Suppressor macrophage treated with lipopolysaccharide for 1 hour (primary cell): ENCODE measurements around the gene PLCB1.
"Not testable (repeated sequence)": the region's sequence is repeated elsewhere in the genome, so short reads cannot be mapped to it uniquely, and the experiment has no call there.

Experiments used
- DNase-seq, 3 donors: peaks; one replicate each; pipeline ENCODE4 v3.0.0-alpha.2; 2020 to 2022

Gene PLCB1

DNA sequence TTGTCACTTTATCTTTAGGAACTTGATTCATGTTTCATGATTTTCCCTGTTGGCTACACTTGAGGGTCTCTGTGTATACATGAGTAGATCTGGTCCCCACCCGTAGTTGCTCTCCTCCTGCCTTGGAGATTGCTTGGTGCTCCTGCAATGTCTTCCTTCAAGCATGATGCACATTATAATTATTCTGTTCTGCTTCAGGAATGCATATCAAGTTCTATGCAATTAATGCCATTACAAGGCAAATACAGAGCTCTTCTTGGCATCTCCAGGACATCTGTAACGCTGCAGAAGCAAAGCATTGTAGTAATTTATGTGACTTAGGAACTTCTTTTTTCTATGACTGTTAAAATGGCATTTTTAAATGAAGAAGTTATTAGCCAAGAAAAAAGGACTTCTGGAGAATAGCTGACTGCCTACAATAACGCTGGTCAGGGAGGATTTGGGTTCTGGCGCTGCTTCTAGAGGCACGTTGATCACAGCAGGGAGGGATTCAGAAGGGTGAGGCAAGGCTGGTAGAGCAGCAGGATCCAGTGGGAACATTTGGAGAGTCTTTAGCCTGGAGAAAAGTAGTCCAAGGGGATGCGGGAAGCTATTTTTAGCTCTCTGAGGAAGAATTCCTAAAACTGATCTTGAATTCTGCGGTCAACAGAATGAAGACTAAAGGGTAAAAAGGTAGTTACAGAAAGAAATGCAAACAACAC lies 203.6 kb downstream of the PLCB1 start:
- DNase-seq, result no peak

DNA sequence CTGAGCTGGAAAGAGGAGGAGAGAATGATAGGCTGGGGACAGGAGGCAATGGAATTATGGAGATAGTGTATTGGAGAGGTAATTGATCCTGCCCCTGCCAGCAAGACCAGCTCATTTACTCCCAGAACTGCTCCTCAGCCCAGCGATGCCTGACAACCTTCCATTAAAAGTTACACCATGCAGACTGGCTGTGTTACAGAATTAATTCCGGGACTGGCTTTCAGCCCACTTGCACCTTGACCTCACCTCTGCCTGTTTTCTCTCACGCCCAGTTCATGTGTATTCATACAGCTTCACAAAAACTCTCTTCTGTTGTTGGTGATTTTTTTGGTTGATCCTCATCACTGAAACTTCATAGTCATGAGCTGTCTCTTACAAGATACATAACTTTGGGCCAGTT lies 207.3 kb downstream of the PLCB1 start:
- no peak for DNase-seq

DNA sequence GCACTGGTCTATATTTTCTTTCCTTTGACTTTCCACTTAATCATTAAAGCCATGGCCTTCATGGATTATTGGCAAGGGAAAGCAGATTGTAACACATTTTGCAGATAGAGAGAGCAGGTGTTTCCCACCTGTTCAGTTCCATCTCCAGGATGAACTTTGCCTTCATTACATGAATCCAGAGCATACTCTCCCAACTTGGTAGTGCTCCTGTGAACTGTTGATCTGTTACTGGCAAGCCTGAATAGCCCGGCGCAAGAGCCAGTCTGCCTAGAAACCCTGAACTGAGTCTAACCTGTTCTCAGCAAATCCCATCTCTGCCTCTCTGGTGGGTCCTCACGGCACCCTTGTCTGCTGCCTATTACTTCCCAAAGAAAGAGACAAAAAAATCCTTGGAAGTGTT lies 210.3 kb downstream of the PLCB1 start:
- no peak for DNase-seq

DNA sequence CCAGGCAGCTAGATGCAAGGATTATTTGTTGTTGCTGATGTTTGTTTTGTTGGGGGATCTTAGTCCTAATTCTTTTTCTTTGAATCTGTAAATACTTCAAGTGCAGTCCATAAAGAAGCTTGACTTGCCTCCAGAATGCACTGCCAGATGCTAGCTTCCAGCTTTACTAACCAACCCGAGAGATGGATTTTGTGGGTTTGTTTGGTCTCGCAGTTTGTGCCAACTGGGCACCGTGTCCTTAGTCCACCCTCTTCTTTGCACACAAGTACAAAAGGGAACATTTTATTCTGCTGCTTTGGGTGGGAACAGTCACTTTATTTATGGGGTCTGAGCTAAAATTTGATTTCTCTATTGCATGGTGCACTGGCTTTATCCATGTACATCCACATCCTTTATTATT lies 212.0 kb downstream of the PLCB1 start:
- no peak for DNase-seq

DNA sequence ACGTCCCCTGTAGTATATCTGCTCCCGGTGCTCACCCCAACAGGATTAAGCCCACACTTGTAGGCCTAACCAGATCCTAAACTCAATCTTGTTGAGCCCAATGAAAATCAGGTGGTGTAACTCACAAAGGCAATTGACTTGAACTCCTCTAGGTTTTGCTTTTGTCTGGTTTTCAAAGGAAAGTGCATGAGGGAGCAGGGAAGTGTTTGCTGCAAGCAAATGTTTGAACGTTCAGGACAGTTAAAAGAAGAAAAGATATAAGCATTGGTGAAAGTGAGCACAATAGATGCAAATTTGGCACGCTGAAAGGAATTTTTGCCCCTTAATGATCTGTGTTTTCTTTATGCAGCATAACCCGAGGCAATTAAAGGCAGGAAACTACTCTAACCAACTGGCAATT lies 212.6 kb downstream of the PLCB1 start:
- no peak for DNase-seq

DNA sequence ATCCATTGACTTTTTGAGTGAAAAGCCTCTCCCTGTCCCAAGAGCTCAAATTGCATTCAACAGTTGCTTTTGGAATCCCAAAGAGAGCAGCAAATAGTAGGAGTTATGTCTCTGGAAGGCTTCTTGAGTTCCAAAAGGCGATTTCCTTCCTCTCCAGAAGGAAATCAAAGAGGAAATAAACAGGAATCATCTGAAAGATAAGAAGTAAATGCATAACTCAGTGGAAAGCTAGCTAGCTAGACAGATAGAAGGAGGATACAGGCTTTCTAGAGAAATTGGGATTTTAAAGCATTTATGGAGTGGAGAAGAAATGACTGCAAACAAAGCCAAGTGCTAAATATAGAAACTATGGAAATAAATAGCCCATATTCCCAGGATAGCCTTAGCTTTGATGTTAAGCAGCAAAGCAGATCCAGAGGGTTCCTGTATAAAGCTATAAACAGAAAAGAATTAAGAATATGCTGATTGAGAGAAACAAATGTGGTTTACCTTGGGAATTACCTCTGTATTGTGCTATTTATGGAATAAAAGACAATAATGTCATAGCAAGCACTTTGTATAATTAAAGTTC lies 214.7 kb downstream of the PLCB1 start:
- no peak for DNase-seq

DNA sequence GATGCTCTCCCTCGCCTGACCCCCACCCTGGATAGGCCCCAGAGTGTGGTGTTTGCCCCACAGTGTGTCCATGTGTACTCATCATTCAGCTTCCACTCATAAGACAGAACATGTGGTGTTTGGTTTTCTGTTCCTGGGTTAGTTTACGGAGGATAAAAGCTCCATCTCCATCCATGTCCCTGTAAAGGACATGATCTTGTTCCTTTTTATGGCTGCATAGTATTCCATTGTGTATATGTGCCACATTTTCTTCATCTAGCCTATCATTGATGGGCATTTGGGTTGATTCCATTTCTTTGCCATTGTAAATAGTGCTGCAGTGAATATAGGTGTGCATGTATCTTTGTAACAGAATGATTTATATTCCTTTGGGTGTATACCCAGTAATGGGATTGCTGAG lies 218.2 kb downstream of the PLCB1 start:
- not testable (repeated sequence) for DNase-seq

DNA sequence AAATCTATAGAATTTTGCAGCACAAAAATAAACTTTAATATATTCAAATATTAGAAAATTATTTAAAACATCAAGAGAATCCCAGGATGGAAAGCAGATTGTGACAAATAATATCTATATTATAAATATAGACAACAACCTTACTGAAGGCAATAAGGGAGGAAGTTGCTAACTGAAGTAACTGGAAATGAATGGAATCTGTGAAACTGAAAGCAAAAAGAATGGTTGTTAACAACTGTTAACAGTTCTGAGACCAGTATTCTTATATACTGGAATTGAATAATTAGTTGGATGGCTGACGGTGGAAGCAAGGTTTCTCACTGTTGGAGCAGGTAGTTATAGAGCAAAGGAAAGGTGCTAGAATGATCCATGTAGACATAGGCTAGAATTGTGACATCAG lies 220.4 kb downstream of the PLCB1 start:
- peak in 2 of 3 donors; percentile 11 to 57 for DNase-seq

DNA sequence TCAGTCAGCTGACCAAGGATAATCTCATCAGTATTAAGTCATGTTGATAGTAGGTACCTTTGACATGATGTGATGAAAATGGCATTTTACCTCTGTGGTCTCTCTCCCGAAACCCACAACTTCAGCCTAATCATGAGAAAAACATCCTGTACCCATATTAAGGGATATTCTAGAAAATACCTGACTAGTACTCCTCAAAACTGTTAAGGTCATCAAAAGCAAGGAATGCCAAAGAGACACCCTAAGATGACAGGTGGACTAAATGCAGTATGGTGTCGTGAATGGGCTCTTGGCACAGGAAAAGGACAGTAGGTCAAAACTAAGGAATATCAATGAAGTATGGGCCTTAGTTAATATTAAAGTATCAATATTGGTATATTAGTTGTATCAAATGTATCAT lies 221.4 kb downstream of the PLCB1 start:
- no peak for DNase-seq

DNA sequence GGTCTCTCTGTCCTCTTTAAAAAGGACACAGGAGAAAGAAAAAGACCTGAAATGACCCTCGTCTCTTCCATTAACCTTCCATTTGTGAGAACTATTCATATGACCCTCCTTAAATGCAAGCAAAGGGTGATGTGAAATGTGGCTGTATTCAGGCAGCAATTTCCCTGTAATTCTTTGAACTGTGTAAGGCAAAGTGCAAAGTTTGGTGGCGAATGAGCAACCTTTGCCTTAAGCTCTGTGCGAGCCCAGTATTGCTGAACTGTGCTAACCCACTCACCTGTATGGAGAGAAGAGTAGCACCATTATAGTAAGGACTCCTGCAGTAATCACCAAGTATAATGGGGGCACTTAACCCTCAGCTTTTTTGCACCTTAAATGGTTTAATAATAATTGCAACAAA lies 223.4 kb downstream of the PLCB1 start:
- no peak for DNase-seq

DNA sequence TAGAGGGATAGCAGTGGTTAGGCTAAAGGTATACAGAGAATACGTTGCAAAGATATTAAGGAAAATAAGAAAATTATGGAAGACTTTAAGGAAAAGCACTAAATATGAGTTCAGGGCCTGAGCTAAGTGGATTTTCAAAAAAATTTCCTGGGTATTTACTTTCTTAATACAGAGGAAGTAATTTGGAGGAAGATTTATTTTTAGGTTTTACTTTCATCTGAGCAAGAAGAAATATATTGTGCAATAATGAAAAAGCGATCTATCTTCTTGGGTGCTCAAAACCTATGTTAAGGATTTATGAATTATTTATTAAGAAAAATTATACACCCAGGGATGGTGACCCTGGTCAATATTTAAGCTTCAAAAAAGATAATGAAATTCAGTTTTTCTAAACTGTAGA lies 224.7 kb downstream of the PLCB1 start:
- peak; percentile 43 to 80 (median 74) for DNase-seq

DNA sequence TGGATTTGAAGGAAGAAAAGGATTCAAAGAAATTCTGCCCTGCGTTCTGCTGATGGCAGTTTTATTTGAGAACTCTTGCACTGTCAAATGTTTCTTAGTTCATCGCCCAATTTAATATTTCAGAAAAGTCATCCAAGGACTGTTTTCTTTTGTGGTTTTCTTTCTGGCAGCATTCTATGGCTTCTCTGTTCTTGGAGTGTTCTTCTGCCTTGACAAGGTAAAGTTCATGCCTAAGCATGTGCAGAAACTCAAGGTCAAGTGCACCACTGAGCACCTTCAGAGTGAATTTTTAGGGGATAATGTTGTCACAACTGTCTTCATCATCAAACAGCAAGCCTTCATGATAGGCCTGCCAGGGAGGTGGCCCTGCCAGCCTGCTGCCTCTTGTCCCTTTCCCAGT lies 225.6 kb downstream of the PLCB1 start:
- DNase-seq, result no peak

DNA sequence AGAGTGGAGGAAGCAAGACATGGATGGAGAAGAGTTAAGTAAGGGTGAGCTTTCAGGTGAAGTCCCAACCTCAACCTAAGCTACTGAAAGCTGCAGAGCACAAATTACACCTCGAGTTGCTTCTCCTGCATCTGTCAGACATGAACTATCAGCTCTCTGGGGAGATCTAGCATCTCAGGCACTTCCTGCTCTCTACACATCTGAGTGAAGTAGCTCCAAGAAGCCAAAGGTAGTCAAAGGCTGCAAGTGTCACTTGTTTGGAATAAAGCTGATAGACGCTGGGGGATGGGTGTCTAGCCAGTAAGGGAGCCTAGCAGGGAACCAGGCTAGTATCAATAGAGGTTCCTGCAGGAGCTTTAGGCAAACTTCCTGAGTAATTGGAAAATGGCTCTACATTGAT lies 228.0 kb downstream of the PLCB1 start:
- DNase-seq, result no peak

DNA sequence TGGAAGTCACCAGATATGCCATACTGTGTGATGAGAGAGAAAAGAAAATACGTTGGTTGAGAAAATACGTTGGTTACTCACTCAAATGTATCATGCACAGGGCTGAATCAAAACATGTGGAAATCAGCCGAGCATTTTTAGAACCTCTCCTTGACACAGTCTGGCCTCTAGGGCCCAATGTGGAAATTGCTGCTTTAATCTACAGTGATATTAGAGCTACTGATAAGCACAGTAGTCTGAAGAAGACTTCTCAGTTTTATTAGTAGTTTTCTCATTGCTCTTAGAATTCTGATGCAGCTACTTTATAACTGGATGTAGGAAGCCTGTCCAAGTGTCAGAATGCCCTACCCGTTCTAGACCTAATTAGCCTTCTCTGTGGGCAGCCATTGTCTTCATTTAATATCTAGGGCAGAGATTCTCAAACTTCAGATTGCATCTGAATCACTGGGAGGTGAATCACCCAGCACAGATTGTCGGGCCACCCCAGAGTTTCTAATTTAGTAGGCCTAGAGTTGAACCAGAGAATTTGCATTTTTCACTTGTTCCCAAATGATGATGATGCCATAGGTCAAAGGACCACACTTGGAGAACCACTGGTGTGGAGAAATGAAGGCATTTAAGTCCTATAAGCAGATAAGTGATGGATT lies 229.1 kb downstream of the PLCB1 start:
- peak; percentile 55 to 82 (median 70) for DNase-seq

DNA sequence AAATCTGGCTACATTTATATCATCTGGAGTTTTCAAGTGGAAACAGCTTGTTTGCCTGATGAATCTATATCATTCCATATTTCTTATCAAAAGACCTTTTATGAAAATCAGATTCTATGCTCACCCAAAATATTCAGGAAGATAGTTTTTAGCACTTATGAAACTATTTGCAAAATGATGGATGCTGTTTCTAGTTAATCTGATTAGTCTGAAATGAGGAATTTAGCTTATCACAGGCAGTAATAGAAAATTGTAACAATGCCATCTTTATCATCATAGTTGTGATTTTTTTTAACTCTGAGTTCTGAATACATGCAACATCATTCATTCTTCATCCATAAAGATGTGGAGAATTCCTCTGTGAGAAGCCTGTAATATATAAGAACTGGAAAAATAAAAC lies 229.7 kb downstream of the PLCB1 start:
- no peak for DNase-seq

DNA sequence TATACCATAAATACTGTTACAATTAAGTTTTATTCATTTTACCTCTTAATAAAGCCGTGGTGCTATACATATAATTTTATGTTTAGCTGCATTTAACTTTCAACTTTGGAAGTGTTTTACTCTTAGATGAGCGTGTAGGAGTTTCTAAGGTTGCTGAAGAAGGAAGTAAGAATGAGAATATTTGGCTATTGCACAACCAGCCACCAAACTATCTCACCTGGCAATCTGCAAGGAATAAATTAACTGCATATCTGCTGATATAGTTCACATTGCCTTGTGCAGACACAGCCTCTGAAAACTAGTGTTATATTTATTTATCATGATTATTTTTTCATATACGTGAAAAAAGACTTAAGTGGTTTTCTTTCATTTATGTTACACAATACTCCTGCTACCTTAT lies 230.4 kb downstream of the PLCB1 start:
- no peak for DNase-seq

DNA sequence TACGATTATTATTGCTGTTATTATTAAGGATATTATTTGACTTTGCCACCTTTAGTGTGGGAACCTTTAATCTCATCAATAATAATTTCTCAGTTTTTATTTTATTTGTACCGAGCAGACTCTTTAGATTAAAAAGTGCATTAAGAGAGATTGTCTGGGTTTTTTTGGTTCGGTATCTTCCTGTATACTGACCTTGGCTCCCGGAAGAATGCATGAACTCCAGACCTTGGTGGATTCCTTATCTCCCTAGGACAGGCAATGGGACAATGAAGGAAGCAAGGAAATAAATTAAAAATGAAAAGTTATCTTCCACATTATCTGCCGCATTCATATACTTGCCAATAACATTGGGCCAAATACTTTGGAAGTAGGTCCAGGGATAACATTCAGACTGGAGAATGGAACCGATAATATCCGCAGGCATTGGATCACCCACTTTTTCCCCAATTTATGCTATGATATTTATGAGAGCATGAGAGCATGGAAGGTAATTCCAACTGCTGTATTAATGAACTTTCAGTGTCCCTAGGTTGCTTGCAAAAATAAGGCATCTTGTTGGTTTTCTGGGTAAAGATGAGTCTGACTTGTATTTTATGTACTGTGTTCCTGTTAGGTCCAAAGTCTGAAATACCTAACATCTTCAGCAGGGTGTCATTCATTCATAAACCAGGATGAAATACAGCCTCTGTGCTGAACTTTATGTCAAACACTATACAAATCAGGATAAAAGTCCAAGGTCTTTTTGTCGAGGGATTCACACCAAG lies 232.1 kb downstream of the PLCB1 start:
- DNase-seq, result no peak

DNA sequence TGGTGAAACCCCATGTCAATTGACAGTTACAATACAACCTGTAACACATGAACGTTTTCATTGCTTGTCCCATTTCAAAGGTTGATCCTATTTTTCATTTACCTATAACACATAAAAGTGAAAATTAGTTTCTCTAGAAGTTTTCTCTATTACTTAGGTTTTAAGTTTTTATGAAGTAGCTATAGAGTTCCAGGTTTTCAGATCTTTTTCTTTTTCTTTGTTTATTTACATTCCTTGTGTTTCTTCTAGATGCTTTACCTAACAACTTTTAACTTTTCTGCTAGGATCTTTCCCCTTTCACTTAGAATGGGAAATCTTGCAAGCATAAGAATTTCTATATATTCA lies 232.6 kb downstream of the PLCB1 start:
- DNase-seq, result no peak

DNA sequence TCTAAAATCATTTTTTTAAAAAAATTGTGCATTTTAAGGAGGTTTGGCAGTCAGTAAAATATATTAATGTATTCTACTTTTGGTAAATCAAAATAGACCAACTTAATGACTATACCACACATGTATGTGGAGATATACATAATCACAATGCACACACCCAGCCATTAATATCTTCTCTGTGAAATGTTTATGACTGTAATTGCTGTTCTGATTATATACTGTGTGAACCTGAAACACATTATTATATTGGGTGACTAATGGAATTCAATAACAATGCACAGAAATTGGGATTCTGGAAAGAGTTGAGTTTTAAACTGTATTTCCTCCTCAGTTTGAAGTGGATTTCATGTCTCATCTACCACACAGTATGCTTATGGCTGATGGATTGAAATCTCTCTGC lies 233.6 kb downstream of the PLCB1 start:
- no peak for DNase-seq

DNA sequence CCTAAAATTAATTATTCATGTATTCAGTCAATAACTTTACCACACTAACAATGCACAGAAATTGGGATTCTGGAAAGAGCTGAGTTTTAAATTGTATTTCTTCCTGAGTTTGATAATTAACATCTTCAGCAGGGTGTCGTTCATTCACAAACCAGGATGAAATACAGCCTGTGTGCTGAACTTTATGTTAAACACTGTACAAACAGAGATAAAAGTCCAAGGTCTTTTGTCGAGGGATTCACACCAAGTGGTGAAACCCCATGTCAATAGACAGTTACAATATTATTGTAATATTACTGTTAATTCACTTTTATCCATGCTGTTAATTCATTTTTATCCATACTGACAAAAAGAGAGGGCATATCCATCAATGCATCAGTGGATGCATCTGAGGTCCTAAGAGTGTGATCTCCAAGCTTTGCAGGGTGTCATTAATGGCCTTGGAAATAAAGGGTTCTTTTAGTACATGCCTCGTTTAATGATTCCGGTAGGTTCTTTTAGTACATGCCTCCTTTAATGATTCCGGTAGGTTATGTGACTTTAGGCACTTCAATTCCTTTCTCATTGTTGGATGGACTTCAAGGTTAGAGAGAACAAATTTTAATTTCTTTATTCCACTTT lies 234.3 kb downstream of the PLCB1 start:
- no peak for DNase-seq

DNA sequence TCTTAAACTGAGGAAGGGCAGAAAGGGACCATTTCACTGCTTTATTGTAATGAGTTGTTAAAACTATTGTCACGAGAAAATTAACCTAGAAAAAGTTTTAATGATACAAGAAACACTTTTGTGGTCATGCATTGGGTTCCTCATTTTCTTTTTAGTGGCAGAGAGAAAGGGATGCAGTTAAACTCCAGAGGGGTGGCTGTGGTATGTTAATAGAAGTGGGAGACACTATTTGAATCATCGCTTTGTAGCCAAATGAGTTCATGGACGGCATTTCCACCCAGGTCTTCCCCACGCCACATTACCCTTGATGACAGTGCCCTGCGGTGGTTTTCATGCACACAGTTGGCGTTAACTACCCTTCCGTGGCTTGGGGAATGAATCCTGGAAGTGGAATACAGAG lies 235.6 kb downstream of the PLCB1 start:
- DNase-seq, result peak in 2 of 3 donors; percentile 65 to 67

DNA sequence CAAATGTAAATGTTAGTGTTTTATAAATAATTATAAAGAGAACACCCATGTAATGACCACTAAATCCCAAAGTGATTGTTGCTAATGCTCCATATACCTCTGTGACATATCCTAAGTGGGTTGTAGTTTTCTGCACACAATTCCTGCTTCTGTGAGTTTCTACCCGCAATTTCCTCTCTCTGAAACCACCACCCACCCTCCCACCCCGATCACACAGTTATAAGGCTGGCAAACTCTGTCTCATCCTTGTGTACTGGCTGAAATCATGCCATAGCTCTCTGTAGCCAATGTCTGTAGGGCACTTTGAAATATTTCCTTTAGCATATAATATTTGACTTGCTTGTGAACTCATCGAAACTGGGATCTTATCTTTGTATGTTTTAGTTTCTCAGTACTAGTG lies 236.6 kb downstream of the PLCB1 start:
- DNase-seq, result peak; percentile 49 to 62 (median 55)

DNA sequence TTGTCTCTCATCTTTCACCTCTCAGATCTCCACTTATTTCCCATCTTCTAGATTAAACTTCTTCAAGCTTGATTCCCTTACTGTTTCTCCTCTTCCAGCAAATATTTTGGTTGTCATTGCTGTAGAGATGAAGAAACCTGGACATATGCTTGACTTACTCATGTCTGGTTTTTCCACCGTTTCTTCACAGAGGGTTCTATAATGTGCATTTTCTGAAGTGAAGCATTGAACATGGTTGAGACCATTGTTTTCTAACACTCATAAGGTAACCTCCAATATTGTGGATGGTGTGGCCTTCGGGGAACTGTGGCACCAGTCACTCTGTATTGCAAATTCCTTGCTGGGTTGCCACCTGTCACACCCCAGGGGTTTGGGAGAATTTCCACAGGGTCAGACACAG lies 237.2 kb downstream of the PLCB1 start:
- DNase-seq, result peak; percentile 50 to 79 (median 76)
